H9 (cell line): ENCODE measurements around the gene HLA-A. TPM values are rescaled to one million over a fixed set of nuclear protein-coding genes. Genes with fewer than 3 reads are reported as not detected.

ENCODE experiments used
- DNase-seq: peaks from one replicate; pipeline ENCODE4 v3.0.0-alpha.2; 2017
- H2AFZ ChIP-seq: one replicate; pipeline ENCODE4 v1.6.1; 2013; ENCODE audit warnings: mild to moderate bottlenecking, low read length, control low read depth, moderate library complexity
- H2AK5ac ChIP-seq: 2 replicates; pipeline ENCODE4 v1.6.1; 2013; ENCODE audit warnings: low read length, control low read depth, mixed read lengths; ENCODE audit not compliant: insufficient read length
- H2BK120ac ChIP-seq: one replicate; pipeline ENCODE4 v1.6.1; 2013; ENCODE audit warnings: low read depth, mild to moderate bottlenecking, low read length, control low read depth, inconsistent platforms; ENCODE audit not compliant: poor library complexity, severe bottlenecking
- H2BK12ac ChIP-seq: 2 replicates; pipeline ENCODE4 v1.6.1; 2013; ENCODE audit warnings: low read length, control low read depth, mixed read lengths, low read depth; ENCODE audit not compliant: insufficient read length
- H2BK15ac ChIP-seq: 2 replicates; pipeline ENCODE4 v1.6.1; 2013; ENCODE audit warnings: low read depth, low read length, control low read depth
- H2BK20ac ChIP-seq: one replicate; pipeline ENCODE4 v1.6.1; 2013; ENCODE audit warnings: low read depth, mild to moderate bottlenecking, low read length, control low read depth, inconsistent platforms; ENCODE audit not compliant: poor library complexity, severe bottlenecking
- H2BK5ac ChIP-seq: 2 replicates; pipeline ENCODE4 v1.6.1; 2013; ENCODE audit warnings: low read length, control low read depth, mixed read lengths; ENCODE audit not compliant: insufficient read length
- H3K14ac ChIP-seq: 2 replicates; pipeline ENCODE4 v1.6.1; 2013; ENCODE audit warnings: low read length, control low read depth; ENCODE audit not compliant: insufficient read depth
- H3K18ac ChIP-seq: 2 replicates; pipeline ENCODE4 v1.6.1; 2013; ENCODE audit warnings: low read depth, mild to moderate bottlenecking, mixed read lengths, low read length, control low read depth; ENCODE audit not compliant: insufficient read length
- H3K23ac ChIP-seq: 2 replicates; pipeline ENCODE4 v1.6.1; 2013; ENCODE audit warnings: low read length, control low read depth, mixed read lengths, low read depth; ENCODE audit not compliant: insufficient read length
- H3K23me2 ChIP-seq: 2 replicates; pipeline ENCODE4 v1.6.1; 2013; ENCODE audit warnings: low read depth, mild to moderate bottlenecking, mixed read lengths, low read length, control low read depth; ENCODE audit not compliant: insufficient read length, poor library complexity, severe bottlenecking
- H3K27ac ChIP-seq: 2 replicates; pipeline ENCODE4 v1.5.1; 2013; ENCODE audit warnings: low read length, control low read depth, mixed read lengths, low read depth; ENCODE audit not compliant: insufficient read length
- H3K27me3 ChIP-seq: 2 replicates; pipeline ENCODE4 v1.6.1; 2013; ENCODE audit warnings: low read length, control low read depth, inconsistent platforms; ENCODE audit not compliant: insufficient read depth
- H3K4ac ChIP-seq: 2 replicates; pipeline ENCODE4 v1.6.1; 2013; ENCODE audit warnings: low read depth, mild to moderate bottlenecking, control low read depth, inconsistent platforms, low read length, moderate library complexity
- H3K4me1 ChIP-seq: 2 replicates; pipeline ENCODE4 v1.6.1; 2013; ENCODE audit warnings: low read length, control low read depth, inconsistent platforms; ENCODE audit not compliant: insufficient read depth
- H3K4me2 ChIP-seq: 2 replicates; pipeline ENCODE4 v1.6.1; 2013; ENCODE audit warnings: low read length, control low read depth, mixed read lengths; ENCODE audit not compliant: insufficient read length, insufficient read depth
- H3K56ac ChIP-seq: 2 replicates; pipeline ENCODE4 v1.6.1; 2013; ENCODE audit warnings: low read depth, mild to moderate bottlenecking, mixed read lengths, low read length, control low read depth; ENCODE audit not compliant: insufficient read length
- H3K79me1 ChIP-seq: 2 replicates; pipeline ENCODE4 v1.6.1; 2013; ENCODE audit warnings: low read depth, mild to moderate bottlenecking, moderate library complexity, low read length, control low read depth, inconsistent platforms; ENCODE audit not compliant: insufficient read depth, poor library complexity, severe bottlenecking
- H3K79me2 ChIP-seq: 2 replicates; pipeline ENCODE4 v1.6.1; 2013; ENCODE audit warnings: low read length, control low read depth, inconsistent platforms; ENCODE audit not compliant: insufficient read depth
- H3K9ac ChIP-seq: 2 replicates; pipeline ENCODE4 v1.6.1; 2013; ENCODE audit warnings: low read length, control low read depth, mixed read lengths; ENCODE audit not compliant: insufficient read length; ENCODE audit errors: extremely low read depth
- H3K9me3 ChIP-seq: one replicate; pipeline ENCODE4 v1.6.1; 2013; ENCODE audit warnings: low read depth, low read length, inconsistent platforms; ENCODE audit not compliant: control insufficient read depth
- H3T11ph ChIP-seq: one replicate; pipeline ENCODE4 v1.6.1; 2013; ENCODE audit warnings: mild to moderate bottlenecking, low read length, control low read depth, inconsistent platforms
- H4K20me1 ChIP-seq: one replicate; pipeline ENCODE4 v1.6.1; 2013; ENCODE audit not compliant: control insufficient read depth, insufficient read length, insufficient read depth
- H4K5ac ChIP-seq: 2 replicates; pipeline ENCODE4 v1.6.1; 2013; ENCODE audit warnings: low read depth, mild to moderate bottlenecking, mixed read lengths, low read length, control low read depth; ENCODE audit not compliant: insufficient read length
- H4K8ac ChIP-seq: replicated peaks from 2 replicates; pipeline ENCODE4 v1.6.1; 2013; ENCODE audit warnings: low read length, control low read depth, mixed read lengths, low read depth; ENCODE audit not compliant: insufficient read length
- H4K91ac ChIP-seq: 2 replicates; pipeline ENCODE4 v1.6.1; 2013; ENCODE audit warnings: low read depth, mild to moderate bottlenecking, moderate library complexity, mixed read lengths, low read length, control low read depth; ENCODE audit not compliant: insufficient read length
- H3K27ac Mint-ChIP-seq, 3 experiments: 2 replicates in 2 of 3; 3 replicates in 1 of 3; pipeline ENCODE4 v1.8.0; 2020 to 2021; ENCODE audit warnings: mixed read lengths in 3 of 3, mild to moderate bottlenecking in 1 of 3, moderate library complexity in 1 of 3
- H3K27me3 Mint-ChIP-seq: 2 replicates; pipeline ENCODE4 v1.8.0; 2021; ENCODE audit warnings: low read depth, mild to moderate bottlenecking, moderate library complexity, mixed read lengths
- H3K36me3 Mint-ChIP-seq, 3 experiments: 2 replicates in 2 of 3; 3 replicates in 1 of 3; pipeline ENCODE4 v1.8.0; 2020 to 2021; ENCODE audit warnings: low read depth in 3 of 3, mixed read lengths in 3 of 3; ENCODE audit not compliant: insufficient read depth in 1 of 3
- H3K4me1 Mint-ChIP-seq, 2 experiments: 2 replicates each; pipeline ENCODE4 v1.8.0; 2020; ENCODE audit warnings: mixed read lengths in 2 of 2
- H3K4me3 Mint-ChIP-seq, 2 experiments: 2 replicates in 1 of 2; 3 replicates in 1 of 2; pipeline ENCODE4 v1.8.0; 2020 to 2021; ENCODE audit warnings: mild to moderate bottlenecking in 2 of 2, mixed read lengths in 2 of 2, moderate library complexity in 1 of 2
- H3K9me3 Mint-ChIP-seq, 2 experiments: 2 replicates in 1 of 2; 3 replicates in 1 of 2; pipeline ENCODE4 v1.8.0; 2020; ENCODE audit warnings: mild to moderate bottlenecking in 2 of 2, mixed read lengths in 2 of 2, moderate library complexity in 1 of 2
- WGBS: extraction: QIAGEN DNeasy Blood & Tissue Kit; methylation state at CpG from one replicate; pipeline ENCODE4 v1.1.7; 2013; ENCODE audit warnings: missing lambda C conversion rate, low lambda C conversion rate, mixed read lengths; ENCODE audit not compliant: insufficient read length; ENCODE audit errors: extremely low coverage; 5-methylcytosine and 5-hydroxymethylcytosine counted together
- total RNA-seq: library from RNA; stranded (reverse); gene quantifications from 2 replicates; pipeline ENCODE4 v1.2.1, GENCODE V29; 2021
- TF ChIP-seq, protein P1 (sequence below): fragments of 200-600 bp; sonication (generic); conservative IDR thresholded peaks from 3 replicates; pipeline ENCODE4 v1.8.0; 2021; ENCODE audit warnings: antibody characterized with exemption, mild to moderate bottlenecking

Gene HLA-A
- total RNA-seq, 1 experiment from 2014 or later = 248 TPM

DNA sequence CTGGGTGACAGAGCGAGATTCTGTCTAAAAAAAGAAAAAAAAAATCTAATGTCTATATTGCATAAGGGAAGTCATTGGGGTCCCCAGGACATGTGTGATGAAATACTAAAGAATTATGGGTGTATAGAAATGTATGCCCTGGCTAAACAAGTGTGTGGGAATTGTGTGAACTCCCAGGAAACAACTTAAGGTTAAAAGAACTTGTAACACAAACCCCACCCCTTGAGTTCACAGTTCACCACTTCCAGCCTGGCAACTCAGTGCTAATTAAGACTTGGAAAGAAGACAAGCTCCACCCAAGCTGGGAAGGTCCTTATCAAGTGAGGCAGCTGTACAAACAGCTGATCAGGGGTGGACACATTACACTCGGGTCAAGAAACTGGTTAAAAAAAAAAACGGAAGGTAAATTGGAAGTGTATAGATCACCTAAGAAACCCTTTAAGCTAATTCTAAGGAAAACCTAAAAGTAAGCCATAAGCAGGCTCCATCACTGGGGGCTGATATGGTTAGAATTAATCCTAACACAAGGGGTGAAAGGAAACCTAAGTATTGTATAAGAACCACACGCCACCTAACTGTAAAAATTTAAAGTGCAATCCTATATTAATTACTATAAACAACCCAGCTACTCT, 25.2 kb downstream of the HLA-A start:
- no peak for DNase-seq
- Histone ChIP-seq H2AFZ (no peak overlapping the region), H3K23ac (no peak overlapping the region), H2BK12ac (no peak overlapping the region), H3K56ac (no peak overlapping the region), H3K79me1 (no peaks in the 10 kb centered on the region), H3K14ac (no peak overlapping the region), H4K20me1 (no peaks in the 10 kb centered on the region), H3K4me2 (no peak overlapping the region), H3K79me2 (no peaks in the 10 kb centered on the region), H3K23me2 (peaks cover 4% of the 10 kb centered on the region), H3K27me3 (no peaks in the 10 kb centered on the region), H3K18ac (no peak overlapping the region), H3K27ac (no peak overlapping the region), H4K8ac (no peak overlapping the region), H2BK20ac (no peak overlapping the region), H2AK5ac (no peak overlapping the region), H2BK5ac (no peak overlapping the region), H3K9ac (no peak overlapping the region), H3K4me1 (peaks cover 4% of the 10 kb centered on the region), H2BK120ac (no peak overlapping the region), H4K5ac (no peak overlapping the region), H3K4ac (no peak overlapping the region), H3T11ph (no peak overlapping the region), H2BK15ac (no peak overlapping the region), H3K9me3 (no peaks in the 10 kb centered on the region), H4K91ac (no peak overlapping the region)
- Mint-ChIP-seq H3K4me1 (peaks cover 47 to 54% of the 10 kb centered on the region in 2 experiments), H3K27me3 (peaks cover 12% of the 10 kb centered on the region), H3K36me3 (no peaks in the 10 kb centered on the region), H3K27ac (peak overlapping the region in 1 of 3 experiments; percentile 17; a peak in 3 of 7 replicates), H3K4me3 (no peak overlapping the region), H3K9me3 (no peaks in the 10 kb centered on the region)
- TF ChIP-seq, protein P1, sequence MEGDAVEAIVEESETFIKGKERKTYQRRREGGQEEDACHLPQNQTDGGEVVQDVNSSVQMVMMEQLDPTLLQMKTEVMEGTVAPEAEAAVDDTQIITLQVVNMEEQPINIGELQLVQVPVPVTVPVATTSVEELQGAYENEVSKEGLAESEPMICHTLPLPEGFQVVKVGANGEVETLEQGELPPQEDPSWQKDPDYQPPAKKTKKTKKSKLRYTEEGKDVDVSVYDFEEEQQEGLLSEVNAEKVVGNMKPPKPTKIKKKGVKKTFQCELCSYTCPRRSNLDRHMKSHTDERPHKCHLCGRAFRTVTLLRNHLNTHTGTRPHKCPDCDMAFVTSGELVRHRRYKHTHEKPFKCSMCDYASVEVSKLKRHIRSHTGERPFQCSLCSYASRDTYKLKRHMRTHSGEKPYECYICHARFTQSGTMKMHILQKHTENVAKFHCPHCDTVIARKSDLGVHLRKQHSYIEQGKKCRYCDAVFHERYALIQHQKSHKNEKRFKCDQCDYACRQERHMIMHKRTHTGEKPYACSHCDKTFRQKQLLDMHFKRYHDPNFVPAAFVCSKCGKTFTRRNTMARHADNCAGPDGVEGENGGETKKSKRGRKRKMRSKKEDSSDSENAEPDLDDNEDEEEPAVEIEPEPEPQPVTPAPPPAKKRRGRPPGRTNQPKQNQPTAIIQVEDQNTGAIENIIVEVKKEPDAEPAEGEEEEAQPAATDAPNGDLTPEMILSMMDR = no peak
- no CpG with 5 or more reads among the region's 4 CpGs for WGBS
